A549 treated with CpdA at 1 μM for 4 hours (cell line): ENCODE results near the gene NOTCH2NLA. TPM values are rescaled to one million over a fixed set of nuclear protein-coding genes. Genes with fewer than 3 reads are reported as not detected.

Source experiments
- total RNA-seq: library from RNA; stranded (reverse); fragments of 200-300 nt; extraction: Qiagen RNA extraction; gene quantifications from 5 replicates; pipeline ENCODE4 v1.2.3, GENCODE V29; 2022; ENCODE audit warnings: low read depth

The NOTCH2NLA gene
- total RNA-seq = 12.2 to 15.5 TPM (median 14.6 TPM) in 5 replicates

GRCh38 chr1:146228710-146229477 lies at the start of gene NOTCH2NLA:
Gene NOTCH2NLA (minus strand): TSS chr1:146229021. CDS start chr1:146189337, 39,684 bp downstream.

DNA sequence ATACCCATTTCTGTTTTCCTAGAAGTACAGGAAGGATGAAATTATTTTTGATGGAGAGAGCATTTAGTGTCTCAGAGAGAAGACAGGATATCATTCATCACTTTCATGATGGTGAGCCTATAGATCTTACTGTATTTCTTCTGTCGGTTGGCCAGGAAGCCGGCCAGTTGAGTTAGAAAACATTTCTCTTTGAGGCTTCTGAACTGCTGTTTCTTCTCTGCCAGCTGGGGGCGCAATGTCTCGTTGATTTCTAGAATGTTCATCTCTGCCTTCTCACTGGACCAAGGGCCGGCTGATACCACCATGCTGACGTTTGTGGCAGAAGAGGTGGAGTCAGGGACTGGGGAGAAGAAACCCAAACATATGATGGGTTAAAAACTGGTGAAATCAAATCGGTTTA lies 84.4 kb downstream of the NOTCH2NLA start, which contains the start of gene NBPF10:
NBPF10 (minus strand) TSS at position 340 of the 400 bp plus-strand sequence; CDS start at position 305, 35 bp downstream.

Other genes with a start within 250 kb of the NOTCH2NLA start
- 0.13 to 0.49 TPM (median 0.19 TPM) in 5 replicates for gene TXNIP, start 232.4 kb downstream of the NOTCH2NLA start, total RNA-seq
- gene HJV, start 207.3 kb downstream of the NOTCH2NLA start, total RNA-seq = not detected in 5 replicates
- 0.49 to 0.78 TPM (median 0.55 TPM) in 5 replicates for gene NBPF10, start 84.2 kb downstream of the NOTCH2NLA start, total RNA-seq